ENCODE results near the gene IFT20.

- no peak for TF ChIP-seq ZNF335 (tag by site-specific recombination; conservative IDR thresholded peaks at IDR 0.05)
- no peak for TF ChIP-seq ZNF777 (tag by site-specific recombination; IDR thresholded peaks at IDR 0.05; ENCODE audit: borderline replicate concordance)
- TF ChIP-seq ZBTB10 (tag by site-specific recombination; IDR thresholded peaks at IDR 0.05) = no peak
- no peak for TF ChIP-seq CTCF (tag by site-specific recombination; IDR thresholded peaks at IDR 0.05)
- no peak for TF ChIP-seq ZFHX2 (tag by site-specific recombination; conservative IDR thresholded peaks at IDR 0.05)
- TF ChIP-seq ZNF571 (tag by site-specific recombination; IDR thresholded peaks at IDR 0.05) = no peak
Measured at GRCh38 chr17:28340374-28340773, 5.1 kb upstream of the IFT20 start.

Measured in HEK293 (cell line).